ENCODE results near the gene OCA2.

- no peak for TF ChIP-seq ZNF274 (IDR thresholded peaks at IDR 0.05; ENCODE audit: low read depth, low read length)
- TF ChIP-seq YY1 (IDR thresholded peaks at IDR 0.05; ENCODE audit: insufficient read depth, insufficient read length) = no peak
- no peak for TF ChIP-seq SUZ12 (IDR thresholded peaks at IDR 0.05; ENCODE audit: extremely low read depth, insufficient read depth, insufficient read length)
Measured at GRCh38 chr15:28099555-28100140, 533 bp upstream of the OCA2 start.

Measured in NT2/D1 (cell line).